GM12875 (cell line): Measurements from ENCODE around the gene WDR46.

Experiments
- H3K4me3 ChIP-seq: one replicate; pipeline ENCODE4 v1.5.1; 2011; ENCODE audit warnings: low read depth, low read length, control low read depth
- TF ChIP-seq, protein P1 (sequence below): IDR thresholded peaks from 2 replicates; pipeline ENCODE4 v1.5.1; 2011; ENCODE audit warnings: low read depth, mild to moderate bottlenecking, control low read depth, inconsistent platforms, low read length, moderate library complexity, borderline replicate concordance; ENCODE audit not compliant: insufficient read depth

WDR46 gene

DNA sequence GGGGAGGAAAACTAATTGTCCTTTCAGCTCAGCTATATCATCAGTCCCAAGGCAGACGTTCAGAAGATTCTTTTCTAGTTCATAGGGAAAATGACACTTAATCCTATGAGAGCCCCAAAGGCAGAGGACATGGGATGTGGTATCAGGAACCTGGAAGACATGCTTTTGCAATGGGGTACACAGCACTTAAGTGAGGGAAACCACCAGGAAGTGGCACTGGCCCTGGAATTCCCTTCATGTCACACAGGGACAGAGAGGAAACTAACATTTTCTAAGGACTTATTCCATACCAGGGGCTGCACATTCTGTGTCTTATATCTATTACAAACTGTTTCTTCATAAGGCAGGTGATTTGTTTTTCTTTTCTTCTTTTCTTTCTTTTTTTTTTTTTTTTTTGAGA is 45.6 kb downstream of the WDR46 start:
- no peak overlapping the region for H3K4me3 ChIP-seq
- TF ChIP-seq, protein P1, sequence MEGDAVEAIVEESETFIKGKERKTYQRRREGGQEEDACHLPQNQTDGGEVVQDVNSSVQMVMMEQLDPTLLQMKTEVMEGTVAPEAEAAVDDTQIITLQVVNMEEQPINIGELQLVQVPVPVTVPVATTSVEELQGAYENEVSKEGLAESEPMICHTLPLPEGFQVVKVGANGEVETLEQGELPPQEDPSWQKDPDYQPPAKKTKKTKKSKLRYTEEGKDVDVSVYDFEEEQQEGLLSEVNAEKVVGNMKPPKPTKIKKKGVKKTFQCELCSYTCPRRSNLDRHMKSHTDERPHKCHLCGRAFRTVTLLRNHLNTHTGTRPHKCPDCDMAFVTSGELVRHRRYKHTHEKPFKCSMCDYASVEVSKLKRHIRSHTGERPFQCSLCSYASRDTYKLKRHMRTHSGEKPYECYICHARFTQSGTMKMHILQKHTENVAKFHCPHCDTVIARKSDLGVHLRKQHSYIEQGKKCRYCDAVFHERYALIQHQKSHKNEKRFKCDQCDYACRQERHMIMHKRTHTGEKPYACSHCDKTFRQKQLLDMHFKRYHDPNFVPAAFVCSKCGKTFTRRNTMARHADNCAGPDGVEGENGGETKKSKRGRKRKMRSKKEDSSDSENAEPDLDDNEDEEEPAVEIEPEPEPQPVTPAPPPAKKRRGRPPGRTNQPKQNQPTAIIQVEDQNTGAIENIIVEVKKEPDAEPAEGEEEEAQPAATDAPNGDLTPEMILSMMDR, result no peak

DNA sequence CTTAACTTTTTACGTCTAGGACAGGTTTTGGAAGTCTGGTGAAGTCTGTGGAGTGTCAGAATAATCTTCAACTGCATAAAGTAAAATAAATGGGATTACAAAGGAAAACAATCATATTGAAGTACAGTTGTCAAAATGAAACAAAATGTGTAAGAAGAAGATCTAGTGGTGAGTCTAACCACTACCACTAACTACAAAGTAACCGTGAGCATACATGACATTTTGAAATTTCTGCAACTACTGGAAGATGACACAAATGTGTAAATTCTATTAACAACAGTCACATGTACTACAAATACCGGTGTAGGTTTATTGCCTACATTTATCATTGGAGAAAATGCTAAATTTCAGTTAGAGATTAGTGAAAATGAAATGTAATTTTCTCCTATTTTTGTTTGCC is 47.1 kb downstream of the WDR46 start:
- no peak overlapping the region for H3K4me3 ChIP-seq
- TF ChIP-seq, protein P1, result no peak

DNA sequence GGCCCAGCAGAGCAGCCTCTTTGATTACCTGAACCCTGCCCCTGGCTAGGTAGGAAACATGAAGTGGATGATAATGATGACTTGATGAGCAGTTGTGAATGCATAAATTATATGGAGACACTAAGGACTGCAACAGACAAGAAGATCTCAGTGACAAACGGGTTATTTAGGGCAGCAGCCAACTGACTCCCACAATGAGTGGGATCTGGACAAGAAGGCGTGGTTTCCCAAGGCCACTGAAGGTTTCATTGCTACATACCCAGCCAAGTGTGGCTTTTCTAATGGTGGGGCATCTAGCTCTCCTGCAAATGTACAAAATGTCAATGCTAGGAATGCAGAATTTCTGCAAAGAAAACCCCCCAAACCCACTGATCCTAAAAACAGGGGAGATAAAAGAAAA is 51.3 kb downstream of the WDR46 start:
- TF ChIP-seq, protein P1, result no peak

GRCh38 chr6:33236852-33237251 is 52.2 kb downstream of the WDR46 start:
- H3K4me3 ChIP-seq, result no peak overlapping the region
- TF ChIP-seq, protein P1, result no peak

More for the DNA sequence above, 51.3 kb downstream of the WDR46 start:
- no peak overlapping the region for H3K4me3 ChIP-seq

- H3K4me3 ChIP-seq, result no peak overlapping the region
- TF ChIP-seq, protein P1, result no peak
These were observed 52.7 kb downstream of the WDR46 start for GRCh38 chr6:33236328-33236727.

DNA sequence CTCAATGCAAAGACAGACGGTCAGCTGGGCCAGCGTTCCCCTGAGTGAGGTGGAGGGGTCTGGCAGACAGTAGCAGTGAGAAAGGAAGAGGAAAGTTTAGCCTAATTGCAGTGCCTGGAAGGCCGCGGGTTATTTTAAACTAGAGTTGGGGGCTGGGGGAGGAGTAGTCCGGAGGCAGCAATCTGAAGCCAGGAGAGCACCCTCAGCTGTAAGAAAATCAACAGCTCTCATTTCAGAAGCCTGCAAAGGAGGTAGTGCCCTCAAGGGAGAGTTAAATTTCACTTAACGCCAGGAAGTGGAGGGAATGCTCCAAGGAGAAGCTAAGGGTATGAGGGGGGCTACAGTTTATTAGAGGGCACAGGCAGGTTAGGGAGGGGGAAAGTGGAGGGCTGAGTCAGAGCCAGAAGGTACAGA is 53.8 kb downstream of the WDR46 start:
- no peak overlapping the region for H3K4me3 ChIP-seq
- TF ChIP-seq, protein P1, result no peak
